Stimulated activated CD4-positive, alpha-beta T cell treated with anti-CD3 and anti-CD28 coated beads, Interleukin-4, amount 100 ng/mL, for 48 hours (primary cell): ENCODE results near the gene IL17RC.
"Not testable (repeated sequence)": the region's sequence is repeated elsewhere in the genome, so short reads cannot be mapped to it uniquely, and the experiment has no call there.

Experiments
- DNase-seq, 2 donors: peaks; one replicate each; pipeline ENCODE4 v3.0.0-alpha.2; 2020; ENCODE audit warnings: low read depth in 2 of 2

Gene IL17RC

GRCh38 chr3:9915254-9916141 is 1.4 kb upstream of the IL17RC start:
- DNase-seq, result peak in 1 of 2 donors; percentile 26

GRCh38 chr3:9916346-9916733 is 558 bp upstream of the IL17RC start:
- DNase-seq, result no peak

- DNase-seq, result no peak
These were observed 922 bp downstream of the IL17RC start for GRCh38 chr3:9917820-9918219.

GRCh38 chr3:9918261-9919038 is 1.6 kb downstream of the IL17RC start:
- DNase-seq, result no peak

GRCh38 chr3:9928158-9928557 is 11.3 kb downstream of the IL17RC start:
- DNase-seq, result no peak

GRCh38 chr3:9930804-9931418 is 14.0 kb downstream of the IL17RC start:
- DNase-seq, result no peak

- DNase-seq, result no peak
These were observed 15.6 kb downstream of the IL17RC start for GRCh38 chr3:9932535-9932842.

- DNase-seq, result peak; percentile 81 to 87
These were observed 16.1 kb downstream of the IL17RC start for GRCh38 chr3:9932843-9933560.

- peak; percentile 95 to 96 for DNase-seq
These were observed 16.8 kb downstream of the IL17RC start, which contains the start of gene CRELD1 for GRCh38 chr3:9933561-9934234. Gene CRELD1 (plus strand): TSS chr3:9933834. CDS start chr3:9934439, 605 bp downstream.

GRCh38 chr3:9934235-9934621 is 17.3 kb downstream of the IL17RC start:
- DNase-seq, result no peak

- no peak for DNase-seq
These were observed 18.1 kb downstream of the IL17RC start for GRCh38 chr3:9934993-9935392.

GRCh38 chr3:9935966-9936510 is 19.1 kb downstream of the IL17RC start:
- DNase-seq, result no peak

GRCh38 chr3:9937486-9938238 is 20.8 kb downstream of the IL17RC start:
- DNase-seq, result no peak

GRCh38 chr3:9938966-9939365 is 22.1 kb downstream of the IL17RC start:
- DNase-seq, result no peak

- DNase-seq, result not testable (repeated sequence)
These were observed 23.0 kb downstream of the IL17RC start for GRCh38 chr3:9939906-9940305.

- DNase-seq, result no peak
These were observed 23.8 kb downstream of the IL17RC start for GRCh38 chr3:9940746-9941145.

- no peak for DNase-seq
These were observed 25.3 kb downstream of the IL17RC start for GRCh38 chr3:9942164-9942563.

- DNase-seq, result no peak
These were observed 26.2 kb downstream of the IL17RC start for GRCh38 chr3:9942934-9943690.

GRCh38 chr3:9944271-9944670 is 27.4 kb downstream of the IL17RC start:
- DNase-seq, result no peak

- no peak for DNase-seq
These were observed 28.5 kb downstream of the IL17RC start for GRCh38 chr3:9945358-9945757.
